ENCODE data around the gene TRAPPC6A.

- no peak for TF ChIP-seq EZH2phosphoT487 (IDR thresholded peaks at IDR 0.05; ENCODE audit: borderline replicate concordance, low read length)
- TF ChIP-seq, protein P1, sequence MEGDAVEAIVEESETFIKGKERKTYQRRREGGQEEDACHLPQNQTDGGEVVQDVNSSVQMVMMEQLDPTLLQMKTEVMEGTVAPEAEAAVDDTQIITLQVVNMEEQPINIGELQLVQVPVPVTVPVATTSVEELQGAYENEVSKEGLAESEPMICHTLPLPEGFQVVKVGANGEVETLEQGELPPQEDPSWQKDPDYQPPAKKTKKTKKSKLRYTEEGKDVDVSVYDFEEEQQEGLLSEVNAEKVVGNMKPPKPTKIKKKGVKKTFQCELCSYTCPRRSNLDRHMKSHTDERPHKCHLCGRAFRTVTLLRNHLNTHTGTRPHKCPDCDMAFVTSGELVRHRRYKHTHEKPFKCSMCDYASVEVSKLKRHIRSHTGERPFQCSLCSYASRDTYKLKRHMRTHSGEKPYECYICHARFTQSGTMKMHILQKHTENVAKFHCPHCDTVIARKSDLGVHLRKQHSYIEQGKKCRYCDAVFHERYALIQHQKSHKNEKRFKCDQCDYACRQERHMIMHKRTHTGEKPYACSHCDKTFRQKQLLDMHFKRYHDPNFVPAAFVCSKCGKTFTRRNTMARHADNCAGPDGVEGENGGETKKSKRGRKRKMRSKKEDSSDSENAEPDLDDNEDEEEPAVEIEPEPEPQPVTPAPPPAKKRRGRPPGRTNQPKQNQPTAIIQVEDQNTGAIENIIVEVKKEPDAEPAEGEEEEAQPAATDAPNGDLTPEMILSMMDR (IDR thresholded peaks at IDR 0.05; ENCODE audit: low read depth, low read length, poor library complexity, severe bottlenecking) = no peak
Observed at GRCh38 chr19:45113628-45114027, 64.4 kb downstream of the TRAPPC6A start.
